Keratinocyte (primary cell): ENCODE measurements around the gene IGSF9. TPM values are rescaled to one million over a fixed set of nuclear protein-coding genes. Genes with fewer than 3 reads are reported as not detected.

ENCODE experiments used
- DNase-seq: peaks from one replicate; pipeline ENCODE4 v3.0.0-alpha.2; 2011; ENCODE audit warnings: low read depth, missing footprints, low spot score
- FAIRE-seq: peaks from 2 replicates; lab custom pipeline; 2011; peaks lifted over from hg19 to GRCh38; lab: Jason Lieb, UNC
- H2AFZ ChIP-seq: 2 replicates; pipeline ENCODE4 v1.6.0; 2012; ENCODE audit warnings: low read length, control low read depth, inconsistent platforms; ENCODE audit not compliant: control insufficient read depth
- H3K27ac ChIP-seq: 2 replicates; pipeline ENCODE4 v1.5.1; 2011; ENCODE audit warnings: low read length; ENCODE audit not compliant: control insufficient read depth, insufficient read depth
- H3K27me3 ChIP-seq: 3 replicates; pipeline ENCODE4 v1.6.0; 2011; ENCODE audit warnings: low read length; ENCODE audit not compliant: control insufficient read depth, insufficient read depth; ENCODE audit errors: extremely low read depth
- H3K36me3 ChIP-seq, 2 experiments: 2 replicates in 1 of 2; 3 replicates in 1 of 2; pipeline ENCODE4 v1.5.1; 2011; ENCODE audit warnings: low read length in 2 of 2, mild to moderate bottlenecking in 1 of 2; ENCODE audit not compliant: control insufficient read depth in 2 of 2, insufficient read depth in 2 of 2; ENCODE audit errors: extremely low read depth in 1 of 2
- H3K4me1 ChIP-seq: 3 replicates; pipeline ENCODE4 v1.5.1; 2011; ENCODE audit warnings: low read length; ENCODE audit not compliant: control insufficient read depth, insufficient read depth; ENCODE audit errors: extremely low read depth
- H3K4me2 ChIP-seq: 3 replicates; pipeline ENCODE4 v1.6.0; 2011; ENCODE audit warnings: low read depth, low read length; ENCODE audit not compliant: control insufficient read depth, insufficient read depth; ENCODE audit errors: extremely low read depth
- H3K4me3 ChIP-seq, 3 experiments: fragments of 200-600 bp in 1 of 3; sonication (generic) in 1 of 3; 2 replicates in 2 of 3; 3 replicates in 1 of 3; pipeline ENCODE4 v1.5.1; 2011 to 2016; ENCODE audit warnings: low read length in 3 of 3, mild to moderate bottlenecking in 3 of 3, control low read depth in 2 of 3, inconsistent platforms in 1 of 3, low read depth in 1 of 3, mixed read lengths in 1 of 3, mixed run types in 1 of 3, moderate library complexity in 1 of 3; ENCODE audit not compliant: control insufficient read depth in 2 of 3, insufficient read depth in 2 of 3; ENCODE audit errors: extremely low read depth in 1 of 3
- H3K79me2 ChIP-seq: 2 replicates; pipeline ENCODE4 v1.6.0; 2012; ENCODE audit warnings: low read length; ENCODE audit not compliant: control insufficient read depth, insufficient read depth
- H3K9ac ChIP-seq: 3 replicates; pipeline ENCODE4 v1.6.0; 2011; ENCODE audit warnings: low read length; ENCODE audit not compliant: control insufficient read depth, insufficient read depth; ENCODE audit errors: extremely low read depth
- H3K9me1 ChIP-seq: 3 replicates; pipeline ENCODE4 v1.6.0; 2011; ENCODE audit warnings: low read length; ENCODE audit not compliant: control insufficient read depth, insufficient read depth; ENCODE audit errors: extremely low read depth
- H3K9me3 ChIP-seq: 2 replicates; pipeline ENCODE4 v1.5.1; 2012; ENCODE audit warnings: low read depth, low read length; ENCODE audit not compliant: control insufficient read depth
- H4K20me1 ChIP-seq: 3 replicates; pipeline ENCODE4 v1.6.0; 2011; ENCODE audit warnings: low read length; ENCODE audit not compliant: control insufficient read depth, insufficient read depth; ENCODE audit errors: extremely low read depth
- CTCF ChIP-seq, 3 experiments: IDR thresholded peaks in 1 of 3; conservative IDR thresholded peaks in 1 of 3; optimal IDR thresholded peaks in 1 of 3; 2 replicates in 2 of 3; 3 replicates in 1 of 3; pipeline versions ENCODE3 to v1.5.1; 2011; ENCODE audit warnings: low read length in 3 of 3, mild to moderate bottlenecking in 3 of 3, moderate library complexity in 2 of 3, control low read depth in 1 of 3, inconsistent platforms in 1 of 3; ENCODE audit not compliant: insufficient read depth in 2 of 3; ENCODE audit errors: extremely low read depth in 1 of 3
- EZH2 ChIP-seq: IDR thresholded peaks from one replicate; pipeline ENCODE4 v1.6.1; 2012; ENCODE audit warnings: inconsistent platforms, mild to moderate bottlenecking, low read length, moderate library complexity
- dilution Hi-C: fragments of 300-500 bp; cut with MboI; formaldehyde crosslinking; loops from one replicate; pipeline ENCODE4 v1.7.0; 2020; ENCODE audit warnings: low sequenced_read_pairs; ENCODE audit not compliant: extremely low pct_ligation_motif_present
- polyA plus RNA-seq, 5 experiments: library from polyadenylated mRNA; depleted of rRNA in 3 of 5; stranded (reverse) in 3 of 5; stranded (forward) in 1 of 5; unstranded in 1 of 5; fragments of >200 nt; gene quantifications; 1 replicate in 1 of 5; 2 replicates in 3 of 5; 3 replicates in 1 of 5; pipeline versions ENCODE4 v1.2.1 to v1.2.3, GENCODE V29; 2011 to 2012; ENCODE audit warnings: missing spikeins in 2 of 5, low read depth in 1 of 5, low replicate concordance in 1 of 5

The IGSF9 gene
- polyA plus RNA-seq, 1 donor (not counting 4 experiments of a cell fraction or from before 2014, with no cell fraction given) = 4.2 TPM

- dilution Hi-C loops = no loop called here
- Histone ChIP-seq H4K20me1 (no peaks in the 10 kb centered on the region), H3K36me3 (peaks cover 27 to 29% of the 10 kb centered on the region in 2 experiments), H3K9me3 (no peaks in the 10 kb centered on the region), H3K79me2 (no peaks in the 10 kb centered on the region), H3K4me1 (no peaks in the 10 kb centered on the region), H3K27ac (no peak overlapping the region), H3K4me3 (no peak overlapping the region), H3K4me2 (no peak overlapping the region), H3K9me1 (peaks cover 5% of the 10 kb centered on the region), H3K27me3 (no peaks in the 10 kb centered on the region), H2AFZ (no peak overlapping the region), H3K9ac (no peak overlapping the region)
- TF ChIP-seq EZH2 = no peak
- TF ChIP-seq CTCF (optimal IDR thresholded peaks at IDR 0.05 in 1 of 3, IDR thresholded peaks at IDR 0.05 in 1 of 3, conservative IDR thresholded peaks at IDR 0.05 in 1 of 3; ENCODE audit: extremely low read depth in 1 of 3, insufficient read depth in 2 of 3, low read length in 3 of 3) = no peak
- DNase-seq = no peak
- no peak for FAIRE-seq
These were observed 35.4 kb upstream of the IGSF9 start for GRCh38 chr1:159980786-159981185.

GRCh38 chr1:159980076-159980475, 34.7 kb upstream of the IGSF9 start:
- H3K4me2 ChIP-seq = no peak overlapping the region
- H2AFZ ChIP-seq = no peak overlapping the region
- no peak for DNase-seq
- no peaks in the 10 kb centered on the region for H3K4me1 ChIP-seq
- no peak overlapping the region for H3K27ac ChIP-seq
- no peak overlapping the region for H3K4me3 ChIP-seq
- H3K9me3 ChIP-seq = no peaks in the 10 kb centered on the region
- peaks cover 5% of the 10 kb centered on the region for H3K9me1 ChIP-seq
- H3K9ac ChIP-seq = no peak overlapping the region
- H3K36me3 ChIP-seq = peaks cover 29 to 30% of the 10 kb centered on the region in 2 experiments
- H3K27me3 ChIP-seq = no peaks in the 10 kb centered on the region
- TF ChIP-seq EZH2 = no peak
- no peak for TF ChIP-seq CTCF (optimal IDR thresholded peaks at IDR 0.05 in 1 of 3, IDR thresholded peaks at IDR 0.05 in 1 of 3, conservative IDR thresholded peaks at IDR 0.05 in 1 of 3; ENCODE audit: extremely low read depth in 1 of 3, insufficient read depth in 2 of 3, low read length in 3 of 3)
- H4K20me1 ChIP-seq = peaks cover 3% of the 10 kb centered on the region
- dilution Hi-C loops = no loop called here
- H3K79me2 ChIP-seq = peaks cover 1% of the 10 kb centered on the region
- FAIRE-seq = no peak
